ENCODE results near the gene MYOCOS.

DNA sequence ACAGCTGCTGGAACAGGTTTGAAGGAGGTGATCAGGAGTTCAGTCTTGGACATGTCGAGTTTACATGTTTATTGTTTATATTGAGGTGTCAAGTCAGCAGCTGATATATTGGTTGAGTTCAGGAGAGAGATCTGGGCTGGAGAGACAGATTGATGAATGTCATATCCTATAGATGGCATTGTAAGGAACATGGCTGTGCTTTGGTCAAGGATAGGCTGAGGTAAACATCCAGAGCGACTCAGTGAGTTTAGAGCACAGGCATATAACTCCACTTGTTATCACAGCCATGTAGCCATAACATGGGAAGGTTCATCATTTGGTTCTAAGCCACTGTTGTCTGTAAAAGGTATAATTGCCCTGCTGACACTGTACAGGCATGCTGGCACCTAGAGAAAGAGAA, 5.5 kb upstream of the MYOCOS start:
- TF ChIP-seq, protein P1, sequence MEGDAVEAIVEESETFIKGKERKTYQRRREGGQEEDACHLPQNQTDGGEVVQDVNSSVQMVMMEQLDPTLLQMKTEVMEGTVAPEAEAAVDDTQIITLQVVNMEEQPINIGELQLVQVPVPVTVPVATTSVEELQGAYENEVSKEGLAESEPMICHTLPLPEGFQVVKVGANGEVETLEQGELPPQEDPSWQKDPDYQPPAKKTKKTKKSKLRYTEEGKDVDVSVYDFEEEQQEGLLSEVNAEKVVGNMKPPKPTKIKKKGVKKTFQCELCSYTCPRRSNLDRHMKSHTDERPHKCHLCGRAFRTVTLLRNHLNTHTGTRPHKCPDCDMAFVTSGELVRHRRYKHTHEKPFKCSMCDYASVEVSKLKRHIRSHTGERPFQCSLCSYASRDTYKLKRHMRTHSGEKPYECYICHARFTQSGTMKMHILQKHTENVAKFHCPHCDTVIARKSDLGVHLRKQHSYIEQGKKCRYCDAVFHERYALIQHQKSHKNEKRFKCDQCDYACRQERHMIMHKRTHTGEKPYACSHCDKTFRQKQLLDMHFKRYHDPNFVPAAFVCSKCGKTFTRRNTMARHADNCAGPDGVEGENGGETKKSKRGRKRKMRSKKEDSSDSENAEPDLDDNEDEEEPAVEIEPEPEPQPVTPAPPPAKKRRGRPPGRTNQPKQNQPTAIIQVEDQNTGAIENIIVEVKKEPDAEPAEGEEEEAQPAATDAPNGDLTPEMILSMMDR (IDR thresholded peaks at IDR 0.05) = no peak
- TF ChIP-seq POLR2A (IDR thresholded peaks at IDR 0.05) (no peak), POLR2AphosphoS5 (IDR thresholded peaks at IDR 0.05) (no peak)

Measured in sigmoid colon (tissue), 4 donors.